Measurements from ENCODE around the gene PRPSAP1.

PRPSAP1 gene

GRCh38 chr17:76260220-76260619 is 93.5 kb downstream of the PRPSAP1 start:
- no peak overlapping the region for H3K9ac ChIP-seq (ENCODE audit: low read depth, low read length)

More at GRCh38 chr17:76260220-76260619, 93.5 kb downstream of the PRPSAP1 start:
- Histone ChIP-seq H3K9me3 (ENCODE audit: control insufficient read depth, insufficient read depth, low read length) (no peaks in the 10 kb centered on the region), H3K36me3 (ENCODE audit: control insufficient read depth, insufficient read depth, low read length) (no peaks in the 10 kb centered on the region), H3K4me3 (ENCODE audit: low read depth, low read length) (no peak overlapping the region), H3K4me1 (ENCODE audit: control insufficient read depth, insufficient read depth, low read length) (peaks cover 16% of the 10 kb centered on the region), H3K27me3 (ENCODE audit: control insufficient read depth, insufficient read depth, low read length) (no peaks in the 10 kb centered on the region), H3K27ac (ENCODE audit: low read depth, low read length) (no peak overlapping the region)

Measured in HUES48 (cell line).